Endothelial cell (in vitro differentiated cells): Measurements from ENCODE around the gene ARHGEF17. TPM values are rescaled to one million over a fixed set of nuclear protein-coding genes. Genes with fewer than 3 reads are reported as not detected.
A peak's percentile ranks its signal among the peaks of the same experiment; 100 is the strongest.

Source experiments
- DNase-seq: peaks from one replicate; pipeline ENCODE4 v3.0.0; 2021; ENCODE audit warnings: low spot score
- H3K27ac Mint-ChIP-seq: one replicate; pipeline ENCODE4 v1.8.0; 2021; ENCODE audit warnings: mixed read lengths, inconsistent platforms; ENCODE audit not compliant: unreplicated experiment
- H3K27me3 Mint-ChIP-seq: one replicate; pipeline ENCODE4 v1.8.0; 2021; ENCODE audit warnings: mild to moderate bottlenecking, moderate library complexity, mixed read lengths, inconsistent platforms; ENCODE audit not compliant: unreplicated experiment
- H3K36me3 Mint-ChIP-seq: one replicate; pipeline ENCODE4 v1.8.0; 2021; ENCODE audit warnings: mild to moderate bottlenecking, low read depth, mixed read lengths, inconsistent platforms; ENCODE audit not compliant: unreplicated experiment
- H3K4me1 Mint-ChIP-seq: one replicate; pipeline ENCODE4 v1.8.0; 2021; ENCODE audit warnings: mild to moderate bottlenecking, mixed read lengths, inconsistent platforms; ENCODE audit not compliant: unreplicated experiment
- H3K4me3 Mint-ChIP-seq: one replicate; pipeline ENCODE4 v1.8.0; 2021; ENCODE audit warnings: mild to moderate bottlenecking, mixed read lengths, inconsistent platforms; ENCODE audit not compliant: unreplicated experiment
- H3K9me3 Mint-ChIP-seq: one replicate; pipeline ENCODE4 v1.8.0; 2021; ENCODE audit warnings: mixed read lengths, inconsistent platforms; ENCODE audit not compliant: unreplicated experiment
- CTCF ChIP-seq: fragments of 200-600 bp; sonication (generic); IDR thresholded peaks from one replicate; pipeline ENCODE4 v1.5.0; 2021; ENCODE audit warnings: antibody characterized with exemption; ENCODE audit not compliant: unreplicated experiment
- total RNA-seq: library from RNA; stranded (reverse); fragmentation: NEBNext Ultra II Directional; extraction: Animal tissue kit (Norgen Biotek cat#: 25700); gene quantifications from one replicate; pipeline ENCODE4 v1.2.1, GENCODE V29; 2021; ENCODE audit not compliant: unreplicated experiment

The ARHGEF17 gene
- total RNA-seq, 1 donor from 2014 or later: 93.3 TPM

- Mint-ChIP-seq H3K27ac (no peak overlapping the region), H3K9me3 (no peaks in the 10 kb centered on the region), H3K36me3 (peaks cover 24% of the 10 kb centered on the region), H3K4me1 (peaks cover 44% of the 10 kb centered on the region), H3K27me3 (peaks cover 12% of the 10 kb centered on the region), H3K4me3 (peak overlapping the region; percentile 65)
- TF ChIP-seq CTCF: no peak
- no peak for DNase-seq
Measured at GRCh38 chr11:73314117-73314961, 6.3 kb downstream of the ARHGEF17 start.

GRCh38 chr11:73315293-73316020 is 7.4 kb downstream of the ARHGEF17 start:
- Mint-ChIP-seq H3K27ac (no peak overlapping the region), H3K4me1 (peaks cover 47% of the 10 kb centered on the region), H3K27me3 (peaks cover 12% of the 10 kb centered on the region), H3K9me3 (no peaks in the 10 kb centered on the region), H3K4me3 (no peak overlapping the region), H3K36me3 (peaks cover 31% of the 10 kb centered on the region)
- no peak for DNase-seq
- TF ChIP-seq CTCF: no peak

- no peak for TF ChIP-seq CTCF
- Mint-ChIP-seq H3K4me3 (peak overlapping the region; percentile 59), H3K9me3 (no peaks in the 10 kb centered on the region), H3K27ac (no peak overlapping the region), H3K27me3 (peaks cover 12% of the 10 kb centered on the region), H3K36me3 (peaks cover 31% of the 10 kb centered on the region), H3K4me1 (peaks cover 55% of the 10 kb centered on the region)
- no peak for DNase-seq
Measured at GRCh38 chr11:73316422-73316821, 8.3 kb downstream of the ARHGEF17 start.

- no peak overlapping the region for H3K27ac Mint-ChIP-seq
- no peaks in the 10 kb centered on the region for H3K9me3 Mint-ChIP-seq
- no peak for TF ChIP-seq CTCF
- peaks cover 56% of the 10 kb centered on the region for H3K4me1 Mint-ChIP-seq
- H3K36me3 Mint-ChIP-seq: peaks cover 28% of the 10 kb centered on the region
- no peak overlapping the region for H3K4me3 Mint-ChIP-seq
- peaks cover 7% of the 10 kb centered on the region for H3K27me3 Mint-ChIP-seq
- DNase-seq: no peak
Measured at GRCh38 chr11:73317373-73317772, 9.3 kb downstream of the ARHGEF17 start.

- H3K27me3 Mint-ChIP-seq: peaks cover 9% of the 10 kb centered on the region
- H3K27ac Mint-ChIP-seq: no peak overlapping the region
- H3K36me3 Mint-ChIP-seq: peaks cover 28% of the 10 kb centered on the region
- H3K4me3 Mint-ChIP-seq: no peak overlapping the region
- no peaks in the 10 kb centered on the region for H3K9me3 Mint-ChIP-seq
- no peak for DNase-seq
- no peak for TF ChIP-seq CTCF
- H3K4me1 Mint-ChIP-seq: peaks cover 59% of the 10 kb centered on the region
Measured at GRCh38 chr11:73317803-73318202, 9.7 kb downstream of the ARHGEF17 start.
